HCT116 (cell line): ENCODE results near the gene NFXL1. TPM values are rescaled to one million over a fixed set of nuclear protein-coding genes. Genes with fewer than 3 reads are reported as not detected.

ENCODE experiments used
- ATAC-seq: fragments of 200-7000 bp; cut with Tn5 transposase; 2 replicates; pipeline ENCODE4 v1.9.1; 2020; ENCODE audit warnings: mild to moderate bottlenecking, moderate library complexity
- BruUV-seq: library from RNA; stranded (reverse); fragments of 400-500 nt; replicated peaks from 2 replicates; lab custom pipeline; 2021; lab: Mats Ljungman, UMichigan
- CTCF ChIA-PET: fragments of 300-600 bp; sonication (Branson Sonifier 250); formaldehyde crosslinking; loops from one replicate; lab custom pipeline; 2021; ENCODE audit warnings: antibody characterized with exemption; lab: Charles Lee
- POLR2A ChIA-PET: fragments of 300-600, 350-600 bp; sonication (Branson Sonifier 250); formaldehyde crosslinking; loops from one replicate; lab custom pipeline; 2021; ENCODE audit warnings: antibody characterized with exemption; lab: Charles Lee
- RAD21 ChIA-PET, 2 experiments: fragments of 300-600 bp; sonication (Branson Sonifier 250); formaldehyde crosslinking; loops; one replicate each; lab custom pipeline; 2023; ENCODE audit warnings: low total read pairs in 2 of 2; ENCODE audit not compliant: uncharacterized antibody in 2 of 2, unreplicated experiment in 2 of 2, low non-redundant PET in 1 of 2; lab: Charles Lee
- DNase-seq: peaks from one replicate; pipeline ENCODE4 v3.0.0-alpha.2; 2010; ENCODE audit warnings: low read depth, low spot score
- H2AFZ ChIP-seq: fragments of 200-600 bp; shearing (Covaris generic), sonication (generic); 2 replicates; pipeline ENCODE4 v1.6.1; 2017; ENCODE audit warnings: low read depth, mixed run types, mixed read lengths, antibody characterized with exemption, low read length; ENCODE audit not compliant: poor library complexity, severe bottlenecking
- H3K27ac ChIP-seq: 2 replicates; pipeline ENCODE4 v1.5.1; 2012; ENCODE audit warnings: low read depth, low read length
- H3K27me3 ChIP-seq: fragments of 200-600 bp; sonication (generic); 2 replicates; pipeline ENCODE4 v1.6.1; 2016; ENCODE audit warnings: mixed run types, low read length, mixed read lengths; ENCODE audit not compliant: insufficient read depth
- H3K36me3 ChIP-seq, 2 experiments: fragments of 200-500 bp in 1 of 2; fragments of 200-600 bp in 1 of 2; sonication (Bioruptor generic) in 1 of 2; sonication (generic) in 1 of 2; 2 replicates each; pipeline versions ENCODE4 v1.5.1 to v1.6.1; 2014 to 2016; ENCODE audit warnings: low read length in 2 of 2, inconsistent platforms in 1 of 2, mixed read lengths in 1 of 2, mixed run types in 1 of 2; ENCODE audit not compliant: insufficient read depth in 2 of 2, control insufficient read depth in 1 of 2
- H3K4me1 ChIP-seq, 2 experiments: fragments of 200-600 bp in 1 of 2; sonication (generic) in 1 of 2; 2 replicates each; pipeline versions ENCODE4 v1.5.1 to v1.6.1; 2012 to 2017; ENCODE audit warnings: low read length in 2 of 2, inconsistent platforms in 1 of 2, mild to moderate bottlenecking in 1 of 2, mixed read lengths in 1 of 2, mixed run types in 1 of 2, moderate library complexity in 1 of 2; ENCODE audit not compliant: insufficient read depth in 2 of 2, control insufficient read depth in 1 of 2
- H3K4me2 ChIP-seq: fragments of 200-600 bp; sonication (generic); 2 replicates; pipeline ENCODE4 v1.6.1; 2017; ENCODE audit warnings: mixed run types, low read length, mixed read lengths
- H3K4me3 ChIP-seq, 2 experiments: fragments of 200-600 bp in 1 of 2; sonication (generic) in 1 of 2; replicated peaks in 1 of 2; 2 replicates each; pipeline ENCODE4 v1.5.1; 2011 to 2016; ENCODE audit warnings: low read length in 2 of 2, control low read depth in 1 of 2, low read depth in 1 of 2, mild to moderate bottlenecking in 1 of 2, mixed read lengths in 1 of 2, mixed run types in 1 of 2
- H3K79me2 ChIP-seq: fragments of 200-600 bp; sonication (generic); 2 replicates; pipeline ENCODE4 v1.6.1; 2017; ENCODE audit warnings: mild to moderate bottlenecking, mixed run types, low read length, moderate library complexity, mixed read lengths; ENCODE audit not compliant: insufficient read depth
- H3K9ac ChIP-seq: fragments of 200-600 bp; sonication (generic); 2 replicates; pipeline ENCODE4 v1.6.1; 2016; ENCODE audit warnings: low read length, mixed read lengths
- H3K9me2 ChIP-seq: fragments of 200-600 bp; sonication (generic), shearing (Covaris generic); 2 replicates; pipeline ENCODE4 v1.6.1; 2017; ENCODE audit warnings: mixed run types, mild to moderate bottlenecking, moderate library complexity; ENCODE audit not compliant: insufficient read depth
- H3K9me3 ChIP-seq, 2 experiments: fragments of 200-500 bp in 1 of 2; fragments of 200-600 bp in 1 of 2; sonication (Bioruptor generic) in 1 of 2; sonication (generic) in 1 of 2; 2 replicates each; pipeline ENCODE4 v1.6.1; 2014 to 2017; ENCODE audit warnings: low read length in 2 of 2, mixed read lengths in 2 of 2, inconsistent platforms in 1 of 2, low read depth in 1 of 2, mild to moderate bottlenecking in 1 of 2, mixed run types in 1 of 2, moderate library complexity in 1 of 2; ENCODE audit not compliant: control insufficient read depth in 1 of 2, insufficient read depth in 1 of 2
- H4K20me1 ChIP-seq: fragments of 200-600 bp; sonication (generic), shearing (Covaris generic); 2 replicates; pipeline ENCODE4 v1.6.1; 2017; ENCODE audit warnings: mixed run types, mild to moderate bottlenecking, moderate library complexity; ENCODE audit not compliant: insufficient read depth
- CEBPB ChIP-seq: IDR thresholded peaks from 2 replicates; pipeline ENCODE4 v1.6.1; 2012; ENCODE audit warnings: low read depth
- CTCF ChIP-seq, 3 experiments: fragments of 200-600 bp in 1 of 3; sonication (generic) in 1 of 3; IDR thresholded peaks in 2 of 3; conservative IDR thresholded peaks in 1 of 3; 2 replicates each; pipeline ENCODE4 v1.5.1; 2012 to 2017; ENCODE audit warnings: low read depth in 2 of 3, low read length in 2 of 3, antibody characterized with exemption in 1 of 3, borderline replicate concordance in 1 of 3, control low read depth in 1 of 3, mild to moderate bottlenecking in 1 of 3, mixed read lengths in 1 of 3, mixed run types in 1 of 3, moderate library complexity in 1 of 3; ENCODE audit not compliant: insufficient read depth in 1 of 3
- EGR1 ChIP-seq: IDR thresholded peaks from 2 replicates; pipeline ENCODE4 v1.6.1; 2012; ENCODE audit warnings: low read depth
- ELF1 ChIP-seq: IDR thresholded peaks from 2 replicates; pipeline ENCODE4 v1.6.1; 2012; ENCODE audit warnings: low read depth, borderline replicate concordance
- FOSL1 ChIP-seq: IDR thresholded peaks from 2 replicates; pipeline ENCODE4 v1.6.1; 2012; ENCODE audit warnings: low read depth
- POLR2A ChIP-seq: IDR thresholded peaks from 2 replicates; pipeline ENCODE4 v1.7.0; 2011; ENCODE audit warnings: borderline replicate concordance; ENCODE audit not compliant: insufficient read depth, insufficient read length; ENCODE audit errors: extremely low read depth
- POLR2AphosphoS5 ChIP-seq: IDR thresholded peaks from 2 replicates; pipeline ENCODE4 v1.6.1; 2011; ENCODE audit warnings: mild to moderate bottlenecking, low read depth, low read length, moderate library complexity
- RAD21 ChIP-seq: IDR thresholded peaks from 2 replicates; pipeline ENCODE4 v1.6.1; 2012; ENCODE audit warnings: low read depth, mild to moderate bottlenecking
- SIN3A ChIP-seq: IDR thresholded peaks from 2 replicates; pipeline ENCODE4 v1.6.1; 2012; ENCODE audit warnings: low read depth
- SP1 ChIP-seq: IDR thresholded peaks from 2 replicates; pipeline ENCODE4 v1.6.1; 2012; ENCODE audit warnings: low read depth
- TCF7L2 ChIP-seq: IDR thresholded peaks from 2 replicates; pipeline ENCODE4 v1.7.0; 2011; ENCODE audit warnings: borderline replicate concordance, inconsistent platforms; ENCODE audit not compliant: insufficient read depth, insufficient read length; ENCODE audit errors: extremely low read depth
- YY1 ChIP-seq: IDR thresholded peaks from 2 replicates; pipeline ENCODE4 v1.6.1; 2011; ENCODE audit warnings: low read length, low read depth, moderate library complexity, mild to moderate bottlenecking; ENCODE audit not compliant: insufficient replicate concordance; ENCODE audit errors: extremely low read depth
- ZNF274 ChIP-seq: fragments of 200-500 bp; sonication (Bioruptor generic); IDR thresholded peaks from 2 replicates; pipeline ENCODE4 v1.6.1; 2014; ENCODE audit warnings: mild to moderate bottlenecking, low read depth, low read length, inconsistent platforms
- intact Hi-C: fragments of 100-400 bp; cut with micrococcal nuclease; formaldehyde crosslinking; loops from 2 replicates; pipeline ENCODE4 v1.10.0; 2022
- total RNA-seq: library from RNA; stranded (reverse); gene quantifications from one replicate; pipeline ENCODE4 v1.2.1, GENCODE V29; 2021; ENCODE audit not compliant: unreplicated experiment
- TF ChIP-seq, protein P1 (sequence below): IDR thresholded peaks from 2 replicates; pipeline ENCODE4 v1.6.1; 2012
- TF ChIP-seq, protein P2 (sequence below): IDR thresholded peaks from 2 replicates; pipeline ENCODE4 v1.6.1; 2012

Gene NFXL1
- total RNA-seq, 1 experiment from 2014 or later = 26.8 TPM

- TF ChIP-seq TCF7L2 = no peak
- no peak for TF ChIP-seq FOSL1
Observed at GRCh38 chr4:47954677-47955076, 40.3 kb upstream of the NFXL1 start (continued).

GRCh38 chr4:47954245-47954644 is 39.9 kb upstream of the NFXL1 start:
- H3K9ac ChIP-seq = no peak overlapping the region
- no peak for ATAC-seq
- no peak for TF ChIP-seq CEBPB
- no peak for TF ChIP-seq ELF1
- no peak for TF ChIP-seq SP1
- TF ChIP-seq FOSL1 = no peak
- TF ChIP-seq YY1 = no peak
- no peak for TF ChIP-seq CTCF (IDR thresholded peaks at IDR 0.05 in 2 of 3, conservative IDR thresholded peaks at IDR 0.05 in 1 of 3; ENCODE audit: borderline replicate concordance in 1 of 3, insufficient read depth in 1 of 3, low read depth in 2 of 3, low read length in 2 of 3)
- no peak for TF ChIP-seq RAD21
- TF ChIP-seq SIN3A = no peak
- no peak for TF ChIP-seq TCF7L2
- no peak for TF ChIP-seq EGR1
- no peak for TF ChIP-seq ZNF274
- no peak for TF ChIP-seq POLR2AphosphoS5
- TF ChIP-seq, protein P1, sequence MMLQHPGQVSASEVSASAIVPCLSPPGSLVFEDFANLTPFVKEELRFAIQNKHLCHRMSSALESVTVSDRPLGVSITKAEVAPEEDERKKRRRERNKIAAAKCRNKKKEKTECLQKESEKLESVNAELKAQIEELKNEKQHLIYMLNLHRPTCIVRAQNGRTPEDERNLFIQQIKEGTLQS = no peak
- TF ChIP-seq, protein P2, sequence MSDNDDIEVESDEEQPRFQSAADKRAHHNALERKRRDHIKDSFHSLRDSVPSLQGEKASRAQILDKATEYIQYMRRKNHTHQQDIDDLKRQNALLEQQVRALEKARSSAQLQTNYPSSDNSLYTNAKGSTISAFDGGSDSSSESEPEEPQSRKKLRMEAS = no peak
- no peak for TF ChIP-seq POLR2A
- TF ChIP-seq, all 23 proteins: peak for 0
- H3K4me3 ChIP-seq = no peak overlapping the region
- ChIA-PET CTCF (no interaction called here), POLR2A (no interaction called here), RAD21 (no interaction called here)
- DNase-seq = no peak
- BruUV-seq = no TSS peak
- H4K20me1 ChIP-seq = no peaks in the 10 kb centered on the region
- intact Hi-C loops = no loop called here
- H3K4me1 ChIP-seq = no peaks in the 10 kb centered on the region
- H3K36me3 ChIP-seq = no peaks in the 10 kb centered on the region
- no peak overlapping the region for H2AFZ ChIP-seq
- H3K27me3 ChIP-seq = no peaks in the 10 kb centered on the region
- H3K9me3 ChIP-seq = no peaks in the 10 kb centered on the region
- no peak overlapping the region for H3K4me2 ChIP-seq
- H3K9me2 ChIP-seq = no peaks in the 10 kb centered on the region
- H3K79me2 ChIP-seq = no peaks in the 10 kb centered on the region
- no peak overlapping the region for H3K27ac ChIP-seq
